ENCODE measurements around the gene MID2.

DNA sequence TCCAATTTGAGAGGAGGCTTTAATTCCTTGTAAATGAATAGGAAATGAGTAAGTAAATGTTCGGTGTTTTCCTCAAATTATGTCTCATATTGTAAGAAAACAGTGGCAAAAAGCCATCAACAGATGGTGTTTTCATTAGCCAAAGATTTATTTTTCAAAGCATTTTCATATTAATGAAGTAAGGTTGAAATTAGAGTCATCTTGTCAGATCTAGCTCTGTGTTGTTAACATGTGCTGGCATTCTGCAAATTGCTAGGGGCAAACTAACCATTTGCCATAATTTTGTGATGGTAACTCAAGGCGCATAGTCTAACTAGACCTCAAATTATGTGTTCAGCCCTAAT, 24.7 kb downstream of the MID2 start:
- TF ChIP-seq POLR2AphosphoS5 (IDR thresholded peaks at IDR 0.05; ENCODE audit: borderline replicate concordance, low read depth, low read length) (no peak), EZH2 (IDR thresholded peaks at IDR 0.05) (no peak)
